AG09309 (cell line): ENCODE measurements around the gene TEC.
"Not testable (repeated sequence)": the region's sequence is repeated elsewhere in the genome, so short reads cannot be mapped to it uniquely, and the experiment has no call there.

ENCODE experiments used
- DNase-seq: peaks from one replicate; pipeline ENCODE4 v3.0.0-alpha.2; 2010; ENCODE audit warnings: low read depth
- H3K4me3 ChIP-seq: 2 replicates; pipeline ENCODE4 v1.5.1; 2011; ENCODE audit warnings: mild to moderate bottlenecking, low read depth, low read length, moderate library complexity; ENCODE audit not compliant: control insufficient read depth
- CTCF ChIP-seq: IDR thresholded peaks from 2 replicates; pipeline ENCODE4 v1.5.1; 2011; ENCODE audit warnings: mild to moderate bottlenecking, low read depth, low read length, inconsistent platforms; ENCODE audit not compliant: insufficient read depth, control insufficient read depth; ENCODE audit errors: missing control alignments

The TEC gene

GRCh38 chr4:48268956-48269860, at the start of gene TEC:
Gene TEC (minus strand): TSS chr4:48269838. CDS start chr4:48228614, 41,224 bp downstream.
- no peak for TF ChIP-seq CTCF
- H3K4me3 ChIP-seq, result peak within 1 kb of the TSS; percentile 70
- DNase-seq, result no peak

GRCh38 chr4:48315728-48316630, 46.3 kb upstream of the TEC start:
- no peak overlapping the region for H3K4me3 ChIP-seq
- TF ChIP-seq CTCF, result peak; percentile 68
- DNase-seq, result peak; percentile 31

GRCh38 chr4:48314746-48315145, 45.1 kb upstream of the TEC start:
- H3K4me3 ChIP-seq, DNase-seq: not testable (repeated sequence)

GRCh38 chr4:48311896-48312295, 42.3 kb upstream of the TEC start:
- TF ChIP-seq CTCF, result no peak
- H3K4me3 ChIP-seq, result no peak overlapping the region
- DNase-seq, result no peak

GRCh38 chr4:48308901-48309300, 39.3 kb upstream of the TEC start:
- TF ChIP-seq CTCF, result no peak
- no peak overlapping the region for H3K4me3 ChIP-seq

GRCh38 chr4:48307528-48307927, 37.9 kb upstream of the TEC start:
- H3K4me3 ChIP-seq, result no peak overlapping the region
- no peak for TF ChIP-seq CTCF
- DNase-seq, result no peak

More at GRCh38 chr4:48308901-48309300, 39.3 kb upstream of the TEC start:
- no peak for DNase-seq
